GM19238 (cell line): ENCODE data around the gene PIEZO2.

Experiments
- DNase-seq: peaks from one replicate; pipeline ENCODE4 v3.0.0; 2011; ENCODE audit warnings: low spot score; ENCODE audit not compliant: insufficient read length

Gene PIEZO2

GRCh38 chr18:10898417-10898974, 250.9 kb downstream of the PIEZO2 start:
- no peak for DNase-seq

DNA sequence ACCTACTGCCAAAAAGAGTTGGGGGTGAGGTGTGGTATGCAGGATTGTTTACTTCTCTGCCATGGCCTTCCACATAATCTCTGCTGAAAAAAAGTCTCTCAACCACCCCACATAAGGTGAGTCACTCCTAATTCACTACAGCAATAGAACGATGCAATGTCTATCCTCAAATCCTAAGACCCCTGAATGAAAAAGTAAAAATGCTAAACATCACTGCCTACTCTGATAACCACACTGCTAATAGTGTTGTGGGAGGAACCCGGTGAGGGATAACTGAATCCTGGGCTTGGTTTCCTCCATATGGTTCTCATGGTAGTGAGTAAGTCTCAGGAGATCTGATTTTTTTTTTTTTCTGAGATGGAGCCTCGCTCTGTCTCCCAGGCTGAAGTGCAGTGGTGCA, 252.5 kb downstream of the PIEZO2 start:
- no peak for DNase-seq

DNA sequence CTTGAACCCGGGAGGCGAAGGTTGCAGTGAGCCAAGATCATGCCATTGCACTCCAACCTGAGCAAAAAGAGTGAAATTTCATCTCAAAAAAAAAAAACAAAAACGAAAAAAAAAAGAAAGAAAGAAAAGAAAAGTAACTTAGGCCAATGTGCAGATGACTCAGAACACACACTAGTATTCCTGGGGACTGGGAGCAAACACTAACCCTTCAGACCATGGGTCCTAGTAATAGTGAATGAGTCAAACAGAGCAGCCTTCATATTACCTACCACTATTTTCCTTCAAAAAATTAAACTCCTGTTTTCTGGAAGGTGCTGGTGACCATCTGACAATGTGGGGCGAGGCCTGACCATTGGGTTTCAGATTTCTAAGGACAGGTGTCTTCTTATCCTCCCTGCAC, 253.4 kb downstream of the PIEZO2 start:
- no peak for DNase-seq

GRCh38 chr18:10894501-10894900, 254.9 kb downstream of the PIEZO2 start:
- no peak for DNase-seq

DNA sequence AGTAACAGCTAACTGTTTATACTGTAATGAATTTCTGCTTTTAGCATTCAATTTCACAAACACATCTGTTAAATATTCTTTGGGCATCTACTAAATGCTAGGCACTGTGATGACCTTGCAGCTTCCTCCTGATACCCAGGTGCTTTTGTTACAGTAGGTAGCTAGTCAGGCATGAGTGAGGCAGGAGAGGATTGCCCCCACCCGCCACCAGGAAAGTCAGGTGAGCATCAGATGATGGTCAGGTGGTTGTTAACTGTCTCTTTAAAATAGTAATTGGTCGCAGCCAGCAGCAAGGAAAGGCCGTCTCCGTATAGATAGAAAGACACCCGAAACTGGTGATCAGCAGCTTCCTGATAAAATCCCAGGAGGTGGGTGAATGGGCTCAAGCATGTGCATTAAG, 255.6 kb downstream of the PIEZO2 start:
- DNase-seq: no peak

DNA sequence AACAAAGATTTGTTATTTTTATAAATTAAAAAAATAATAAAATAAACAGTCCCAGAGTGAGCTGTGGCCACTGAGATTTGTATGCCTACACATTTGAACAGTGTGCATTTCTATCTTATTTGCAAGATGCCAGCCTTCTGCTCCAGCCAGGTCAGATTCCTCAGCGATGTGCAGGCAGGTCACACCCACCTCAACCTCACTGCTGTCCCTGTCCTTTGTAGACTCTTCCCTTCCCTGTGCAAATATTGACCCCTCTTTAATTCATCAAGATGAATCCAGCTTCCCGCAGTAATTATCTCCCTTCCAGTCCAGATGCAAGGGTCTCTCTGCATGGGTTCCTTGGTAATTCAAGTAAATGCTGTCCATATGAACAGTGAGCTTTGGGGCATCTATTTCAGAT, 256.2 kb downstream of the PIEZO2 start:
- DNase-seq: no peak

DNA sequence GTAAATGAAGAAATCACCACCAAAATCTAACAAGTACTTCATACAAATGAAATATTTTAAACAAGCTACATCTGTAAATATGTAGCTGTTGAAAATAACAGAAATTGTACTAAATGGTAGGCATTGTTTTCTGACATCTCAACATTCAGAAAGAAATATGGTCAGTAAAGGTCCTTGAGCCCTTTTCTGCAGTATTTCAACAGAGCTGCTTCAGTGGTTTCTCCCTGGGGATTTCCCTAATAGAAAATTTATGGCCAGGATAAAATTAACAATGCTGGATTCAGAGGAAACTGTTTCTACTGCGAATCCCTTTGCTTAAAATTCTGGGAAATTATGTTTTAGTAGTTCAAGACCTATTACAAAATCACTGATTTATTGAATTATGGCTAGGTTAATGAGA, 256.6 kb downstream of the PIEZO2 start:
- DNase-seq: no peak

GRCh38 chr18:10890022-10890421, 259.3 kb downstream of the PIEZO2 start:
- no peak for DNase-seq

GRCh38 chr18:10878703-10879102, 270.7 kb downstream of the PIEZO2 start:
- DNase-seq: peak; percentile 14

DNA sequence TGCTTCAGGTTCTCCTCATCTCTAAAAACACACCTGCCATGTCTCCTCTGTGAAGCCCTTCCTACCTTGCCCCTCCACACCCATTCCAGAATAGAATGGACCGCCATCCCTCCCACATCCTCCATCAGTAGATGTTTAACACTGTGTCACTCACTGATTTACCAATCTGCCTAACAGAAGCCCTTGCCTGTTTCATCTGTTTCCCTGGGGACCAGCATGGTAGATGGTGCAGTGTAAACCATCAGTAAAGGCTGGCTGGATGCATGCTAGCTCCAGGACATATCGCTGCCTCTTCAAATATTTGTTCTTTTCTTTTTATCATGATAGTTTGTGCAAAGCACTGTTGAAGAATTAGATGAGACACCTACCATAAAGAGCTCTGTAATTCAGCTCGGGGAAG, 271.4 kb downstream of the PIEZO2 start:
- no peak for DNase-seq

DNA sequence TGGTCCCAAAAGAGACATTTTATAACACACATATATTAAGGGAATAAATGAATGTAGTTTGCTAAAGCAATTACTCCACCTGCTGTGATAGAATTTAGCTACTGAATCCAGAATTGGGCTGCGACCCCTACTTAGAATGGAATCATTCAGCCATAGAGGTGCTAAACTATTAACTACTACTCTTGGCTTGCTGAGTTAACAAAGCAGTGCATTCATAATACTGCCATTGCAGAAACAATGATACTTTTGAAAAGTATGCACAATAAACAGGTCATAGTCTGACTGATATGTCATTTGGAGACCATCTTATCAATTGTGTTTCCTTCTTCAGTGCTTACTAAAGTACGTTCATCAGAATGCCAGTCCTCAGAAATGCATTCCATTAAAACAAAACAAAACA, 273.6 kb downstream of the PIEZO2 start:
- no peak for DNase-seq

DNA sequence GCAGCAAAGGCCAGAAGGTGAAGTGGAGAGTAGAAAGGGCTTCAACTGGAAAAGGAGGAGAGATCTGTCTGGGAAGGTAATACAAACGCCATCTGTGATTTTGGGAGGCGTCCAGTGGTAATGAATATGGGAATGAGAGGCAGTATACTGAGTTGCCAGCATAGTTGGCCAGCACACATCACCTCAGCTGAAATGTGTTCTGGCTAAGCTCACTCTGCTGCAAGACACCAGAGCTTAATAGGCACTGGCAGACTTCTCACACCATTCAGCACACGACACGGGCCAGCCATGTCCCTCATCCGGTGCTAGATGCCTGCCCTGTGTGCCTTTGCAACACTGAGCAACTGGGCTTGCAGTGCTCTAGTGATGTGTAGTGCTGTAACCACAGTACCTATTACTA, 277.1 kb downstream of the PIEZO2 start:
- DNase-seq: no peak

DNA sequence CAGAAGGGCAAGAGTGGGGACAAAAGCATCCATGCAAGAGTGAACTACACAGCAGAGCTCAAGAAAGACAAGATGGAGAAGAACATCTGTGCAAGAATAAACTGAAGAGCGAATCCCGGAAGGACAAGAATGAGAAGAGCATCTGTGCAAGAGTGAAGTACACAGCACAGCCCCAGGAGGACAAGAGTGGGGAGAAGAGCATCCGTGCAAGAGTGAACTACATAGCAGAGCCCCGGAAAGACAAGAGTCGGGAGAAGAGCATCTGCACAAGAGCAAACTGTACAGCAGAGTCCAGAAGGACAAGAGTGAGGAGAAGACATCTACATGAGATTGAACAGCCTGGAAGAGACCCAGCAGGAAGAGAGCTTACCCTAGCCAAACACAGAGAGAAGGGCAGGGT, 284.6 kb downstream of the PIEZO2 start:
- no peak for DNase-seq

DNA sequence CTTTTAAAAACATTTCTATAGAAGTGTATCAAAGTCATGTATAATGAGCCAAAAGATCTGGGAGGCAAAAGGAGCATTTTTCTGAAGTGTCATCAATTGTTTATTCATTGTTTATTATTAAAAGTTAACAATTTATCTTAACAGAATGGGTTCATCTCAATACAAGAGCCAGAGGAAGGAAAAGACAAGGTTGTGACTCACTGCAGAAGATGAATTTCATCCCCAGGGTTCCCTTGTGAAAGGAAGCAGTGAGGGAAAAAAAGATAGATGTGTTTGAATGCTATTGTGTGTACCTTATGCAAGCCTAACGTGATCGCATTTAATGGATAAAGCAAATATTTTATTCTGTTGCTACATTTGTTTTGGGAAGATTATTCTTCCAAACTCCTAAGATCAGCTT, 286.3 kb downstream of the PIEZO2 start:
- no peak for DNase-seq

DNA sequence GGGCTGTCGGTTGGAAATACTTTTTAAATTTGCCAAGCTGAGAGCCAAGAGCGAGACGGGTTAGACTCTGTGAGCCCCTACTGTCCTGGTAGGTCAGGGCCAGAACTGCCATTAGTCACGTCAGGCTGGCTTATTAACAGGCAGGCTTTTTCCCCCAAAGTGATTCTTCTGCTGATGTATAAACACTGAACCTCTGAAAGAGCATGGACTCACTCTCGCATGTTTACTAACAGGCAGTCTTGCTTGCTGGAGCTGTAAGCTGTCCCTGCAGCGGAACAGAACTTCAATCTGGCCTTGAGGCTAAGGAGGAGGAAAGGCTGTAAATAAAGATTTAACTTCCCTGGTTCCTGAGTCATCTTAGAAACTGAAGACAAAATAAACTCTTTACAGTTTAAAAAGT, 288.4 kb downstream of the PIEZO2 start:
- no peak for DNase-seq

DNA sequence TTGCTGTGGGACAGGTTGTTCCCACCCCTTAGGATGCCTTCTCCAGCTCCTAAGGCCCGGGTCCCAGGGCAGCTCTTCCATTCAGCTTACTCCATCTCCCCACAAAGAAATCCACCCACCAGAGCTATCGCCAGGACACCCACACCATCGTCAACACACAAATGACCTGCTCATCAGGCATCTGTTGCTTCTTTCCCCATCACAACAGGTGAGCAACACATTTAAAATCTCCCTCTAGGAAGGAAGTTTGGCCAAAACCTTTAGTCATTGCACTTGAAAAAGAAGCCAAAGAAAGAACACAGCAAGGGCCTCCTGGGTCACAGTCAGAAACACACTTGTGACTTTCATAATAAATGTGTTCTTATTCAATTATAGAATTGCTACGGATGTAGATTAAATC, 289.0 kb downstream of the PIEZO2 start:
- no peak for DNase-seq

DNA sequence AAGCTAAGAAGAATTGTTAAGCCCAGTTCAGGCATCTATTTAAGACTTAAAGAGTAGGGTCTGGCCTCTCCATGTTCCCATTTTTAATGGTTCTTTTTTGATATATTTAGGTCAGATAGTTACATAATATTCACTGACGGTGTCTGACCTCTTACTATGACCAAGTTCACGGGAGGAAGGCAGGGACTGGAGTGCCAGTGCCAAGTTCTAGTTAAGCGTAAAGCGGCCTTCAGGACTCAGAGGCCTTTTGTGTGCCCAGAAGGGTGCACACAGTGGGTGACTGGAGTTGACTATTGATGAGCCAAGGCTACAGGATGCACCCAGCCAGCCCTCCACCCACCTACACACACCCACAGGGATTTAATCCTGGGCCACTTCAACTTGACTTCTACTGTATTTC, 290.9 kb downstream of the PIEZO2 start:
- no peak for DNase-seq

DNA sequence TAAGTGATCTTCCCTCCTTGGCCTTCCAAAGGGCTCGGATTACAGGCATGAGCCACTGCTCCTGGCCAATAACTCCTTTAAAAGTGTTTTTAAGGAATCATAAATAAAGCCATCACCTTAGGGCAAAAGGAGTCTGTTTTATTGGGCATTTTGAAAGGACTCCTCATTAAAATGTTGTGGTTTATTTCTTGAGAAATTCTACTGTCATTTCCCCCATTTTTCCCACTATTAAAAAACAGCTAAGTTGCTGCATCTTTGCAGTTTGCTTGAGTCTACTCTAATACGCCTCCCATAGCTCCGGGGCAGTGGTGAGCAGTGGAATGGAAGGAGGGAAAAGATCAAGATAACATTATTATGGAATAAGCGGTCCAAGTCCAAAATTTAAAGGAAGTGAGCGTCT, 293.2 kb downstream of the PIEZO2 start:
- DNase-seq: no peak

- DNase-seq: no peak
These were observed 296.7 kb downstream of the PIEZO2 start for GRCh38 chr18:10852385-10853303.

GRCh38 chr18:10851824-10852319, 297.5 kb downstream of the PIEZO2 start:
- DNase-seq: peak; percentile 19

DNA sequence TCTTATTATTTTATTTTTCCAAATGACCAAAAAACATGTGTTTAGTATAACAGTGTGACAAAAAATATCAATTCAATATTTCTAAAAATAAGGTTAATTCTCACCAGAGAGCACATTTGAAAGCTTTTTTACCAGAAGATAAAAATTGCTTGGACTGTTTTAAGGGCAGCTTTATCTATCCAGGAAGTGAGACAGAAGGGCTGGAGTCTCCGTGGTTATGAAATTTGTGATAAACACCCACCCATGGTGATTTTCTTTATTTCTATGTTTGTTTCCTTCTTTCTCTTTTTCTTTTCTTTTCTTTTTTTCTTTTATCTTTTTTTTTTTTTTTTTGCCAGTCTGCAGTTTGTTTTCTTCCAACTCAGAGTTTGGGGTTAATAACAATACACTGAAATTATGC, 298.5 kb downstream of the PIEZO2 start:
- no peak for DNase-seq

DNA sequence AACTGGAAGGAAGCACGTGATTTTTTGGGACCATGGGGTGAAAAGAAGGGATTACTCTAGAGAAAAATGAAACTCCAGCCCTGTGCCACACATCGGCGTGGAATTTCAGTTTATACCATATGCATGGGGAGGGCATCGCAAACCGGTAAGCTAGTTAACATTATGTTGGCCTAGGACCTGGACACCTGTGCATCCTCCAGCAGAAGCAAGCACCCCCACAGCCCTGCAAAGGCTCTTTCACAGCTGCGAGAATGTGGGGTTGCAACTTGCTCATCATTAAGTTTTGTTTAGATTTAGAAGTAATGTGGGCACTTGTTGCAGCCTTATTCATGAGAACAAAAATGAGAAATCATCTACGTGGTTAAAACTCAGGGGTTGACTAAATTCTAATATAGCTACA, 299.2 kb downstream of the PIEZO2 start:
- DNase-seq: no peak

DNA sequence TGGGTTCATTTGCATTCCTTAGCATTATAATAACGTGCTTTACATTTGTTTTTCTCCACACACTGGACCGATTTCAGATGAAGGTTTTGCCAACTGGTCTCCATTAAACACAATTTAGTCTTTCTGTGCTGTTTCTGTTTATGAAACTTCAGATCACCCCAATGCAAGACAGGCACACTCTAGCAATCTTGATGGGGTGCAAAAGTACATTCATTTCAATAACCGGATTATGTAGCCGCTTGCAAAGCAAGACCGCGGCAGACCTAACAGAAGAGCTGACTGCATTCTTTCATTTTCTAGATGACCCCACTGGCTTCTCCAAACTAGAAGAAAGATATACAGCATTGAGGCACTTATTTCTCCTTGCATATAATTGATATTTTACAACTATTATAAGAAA, 301.5 kb downstream of the PIEZO2 start:
- DNase-seq: no peak
